Suprapubic skin (tissue), 4 donors: ENCODE results near the gene LRP1B. TPM values are rescaled to one million over a fixed set of nuclear protein-coding genes. Genes with fewer than 3 reads are reported as not detected.

Source experiments
- DNase-seq, 2 donors: peaks; one replicate each; pipeline ENCODE4 v3.0.0-alpha.2; 2019; ENCODE audit warnings: low spot score in 2 of 2
- H3K27ac ChIP-seq: fragments of 200-600 bp; sonication (generic); one replicate; pipeline ENCODE4 v1.5.1; 2019
- H3K27me3 ChIP-seq: fragments of 200-600 bp; sonication (generic); one replicate; pipeline ENCODE4 v1.5.1; 2019
- H3K36me3 ChIP-seq: fragments of 200-600 bp; sonication (generic); one replicate; pipeline ENCODE4 v1.5.1; 2019
- H3K4me1 ChIP-seq: fragments of 200-600 bp; sonication (generic); one replicate; pipeline ENCODE4 v1.5.1; 2019
- H3K4me3 ChIP-seq: fragments of 200-600 bp; sonication (generic); one replicate; pipeline ENCODE4 v1.5.1; 2019; ENCODE audit warnings: mild to moderate bottlenecking
- H3K9me3 ChIP-seq: fragments of 200-600 bp; sonication (generic); one replicate; pipeline ENCODE4 v1.5.1; 2019
- CTCF ChIP-seq, 2 donors: fragments of 200-600 bp in 1 of 2; fragments of 450-650 bp in 1 of 2; sonication (generic) in 1 of 2; IDR thresholded peaks; one replicate each; pipeline ENCODE4 v1.5.1; 2016 to 2019; ENCODE audit warnings: antibody characterized with exemption in 2 of 2, mild to moderate bottlenecking in 1 of 2, moderate library complexity in 1 of 2
- EP300 ChIP-seq: sonication (generic); formaldehyde crosslinking; IDR thresholded peaks from one replicate; pipeline ENCODE4 v1.6.1; 2017; ENCODE audit warnings: antibody characterized with exemption
- POLR2A ChIP-seq, 2 donors: fragments of 450-650 bp; IDR thresholded peaks; one replicate each; pipeline ENCODE4 v1.6.1; 2017; ENCODE audit warnings: antibody characterized with exemption in 2 of 2, mild to moderate bottlenecking in 2 of 2, moderate library complexity in 2 of 2
- POLR2AphosphoS5 ChIP-seq, 3 donors: sonication (generic); formaldehyde crosslinking; IDR thresholded peaks; one replicate each; pipeline ENCODE4 v1.6.1; 2017; ENCODE audit warnings: antibody characterized with exemption in 3 of 3
- WGBS: methylation state at CpG from one replicate; pipeline ENCODE4 v1.1.5; 2018; 5-methylcytosine and 5-hydroxymethylcytosine counted together
- total RNA-seq, 4 donors: library from RNA; depleted of rRNA; stranded (reverse); fragments of >200 nt; gene quantifications; one replicate each; pipeline ENCODE4 v1.1.0, GENCODE V29; 2016

LRP1B gene
- total RNA-seq, 4 donors from 2014 or later, result 0.11 to 2.7 (median 1.3) TPM

GRCh38 chr2:141015341-141016047, 1115.3 kb downstream of the LRP1B start:
- no peak overlapping the region for H3K4me3 ChIP-seq
- H3K4me1 ChIP-seq, result no peaks in the 10 kb centered on the region
- H3K9me3 ChIP-seq, result no peaks in the 10 kb centered on the region
- no peak overlapping the region for H3K27ac ChIP-seq
- DNase-seq, result no peak
- no peaks in the 10 kb centered on the region for H3K27me3 ChIP-seq
- TF ChIP-seq POLR2A (IDR thresholded peaks at IDR 0.05) (no peak), CTCF (IDR thresholded peaks at IDR 0.05) (no peak), EP300 (no peak), POLR2AphosphoS5 (IDR thresholded peaks at IDR 0.05) (no peak)
- H3K36me3 ChIP-seq, result no peaks in the 10 kb centered on the region
- 80% methylated on average over 4 of the region's 4 CpGs for WGBS

- no peaks in the 10 kb centered on the region for H3K4me1 ChIP-seq
- no peak for DNase-seq
- no peak for TF ChIP-seq CTCF (IDR thresholded peaks at IDR 0.05)
- no peak for TF ChIP-seq POLR2A (IDR thresholded peaks at IDR 0.05)
- no peak for TF ChIP-seq EP300
- TF ChIP-seq POLR2AphosphoS5 (IDR thresholded peaks at IDR 0.05), result no peak
- WGBS, result 64% methylated on average over 3 of the region's 3 CpGs
- no peak overlapping the region for H3K4me3 ChIP-seq
- no peaks in the 10 kb centered on the region for H3K27me3 ChIP-seq
- no peaks in the 10 kb centered on the region for H3K36me3 ChIP-seq
- H3K9me3 ChIP-seq, result no peaks in the 10 kb centered on the region
- H3K27ac ChIP-seq, result no peak overlapping the region
Observed at GRCh38 chr2:141003967-141004657, 1126.7 kb downstream of the LRP1B start.

GRCh38 chr2:141001750-141002149, 1129.1 kb downstream of the LRP1B start:
- no peaks in the 10 kb centered on the region for H3K27me3 ChIP-seq
- no peak for DNase-seq
- no peaks in the 10 kb centered on the region for H3K36me3 ChIP-seq
- TF ChIP-seq POLR2AphosphoS5 (IDR thresholded peaks at IDR 0.05) (no peak), EP300 (no peak), POLR2A (IDR thresholded peaks at IDR 0.05) (no peak), CTCF (IDR thresholded peaks at IDR 0.05) (no peak)
- 90% methylated on average over 5 of the region's 5 CpGs for WGBS
- H3K4me3 ChIP-seq, result no peak overlapping the region
- no peaks in the 10 kb centered on the region for H3K9me3 ChIP-seq
- H3K4me1 ChIP-seq, result no peaks in the 10 kb centered on the region
- H3K27ac ChIP-seq, result no peak overlapping the region

GRCh38 chr2:140998577-140998976, 1132.2 kb downstream of the LRP1B start:
- 80% methylated on average over 1 of the region's 1 CpG for WGBS
- Histone ChIP-seq H3K4me1 (no peaks in the 10 kb centered on the region), H3K27ac (peak overlapping the region; percentile 44), H3K9me3 (no peaks in the 10 kb centered on the region), H3K4me3 (no peak overlapping the region), H3K36me3 (no peaks in the 10 kb centered on the region), H3K27me3 (no peaks in the 10 kb centered on the region)
- TF ChIP-seq POLR2A (IDR thresholded peaks at IDR 0.05) (no peak), EP300 (no peak), POLR2AphosphoS5 (IDR thresholded peaks at IDR 0.05) (peak in 2 of 3 donors; percentile 48 to 56)
- DNase-seq, result no peak

GRCh38 chr2:140998017-140998416, 1132.8 kb downstream of the LRP1B start:
- H3K27ac ChIP-seq, result peak overlapping the region; percentile 44
- H3K4me1 ChIP-seq, result no peaks in the 10 kb centered on the region
- H3K4me3 ChIP-seq, result no peak overlapping the region
- TF ChIP-seq POLR2A (IDR thresholded peaks at IDR 0.05) (no peak), EP300 (no peak), CTCF (IDR thresholded peaks at IDR 0.05) (no peak), POLR2AphosphoS5 (IDR thresholded peaks at IDR 0.05) (no peak)
- H3K27me3 ChIP-seq, result no peaks in the 10 kb centered on the region
- H3K9me3 ChIP-seq, result no peaks in the 10 kb centered on the region
- DNase-seq, result no peak
- H3K36me3 ChIP-seq, result no peaks in the 10 kb centered on the region
